Measurements from ENCODE around the gene SPOCK2.
A peak's percentile ranks its signal among the peaks of the same experiment; 100 is the strongest.

Gene SPOCK2

GRCh38 chr10:72068901-72069446, 19.4 kb downstream of the SPOCK2 start (continued):
- TF ChIP-seq PATZ1 (tag by site-specific recombination; IDR thresholded peaks at IDR 0.05) (peak; percentile 75), ZBTB6 (tag by site-specific recombination; IDR thresholded peaks at IDR 0.05) (no peak), ZNF701 (tag by site-specific recombination; IDR thresholded peaks at IDR 0.05) (no peak), PRDM4 (tag by site-specific recombination; IDR thresholded peaks at IDR 0.05) (no peak), ZNF791 (tag by site-specific recombination; IDR thresholded peaks at IDR 0.05) (no peak), ZNF239 (tag by site-specific recombination; IDR thresholded peaks at IDR 0.05) (no peak), ZNF677 (tag by site-specific recombination; IDR thresholded peaks at IDR 0.05) (no peak), ZNF549 (tag by site-specific recombination; IDR thresholded peaks at IDR 0.05) (no peak), ZNF19 (tag by site-specific recombination; IDR thresholded peaks at IDR 0.05; ENCODE audit: low read depth) (no peak), ZNF148 (tag by site-specific recombination; IDR thresholded peaks at IDR 0.05; ENCODE audit: borderline replicate concordance) (no peak), TSHZ1 (tag by site-specific recombination; IDR thresholded peaks at IDR 0.05; ENCODE audit: borderline replicate concordance) (peak; percentile 76; the same call in 1 of the 2 replicates), ZNF202 (tag by site-specific recombination; IDR thresholded peaks at IDR 0.05; ENCODE audit: borderline replicate concordance) (no peak), GLI2 (tag by site-specific recombination; IDR thresholded peaks at IDR 0.05; ENCODE audit: borderline replicate concordance, low read depth) (no peak), ZFP37 (tag by site-specific recombination; IDR thresholded peaks at IDR 0.05) (peak; percentile 28; the same call in 1 of the 2 replicates), ZNF76 (tag by site-specific recombination; IDR thresholded peaks at IDR 0.05; ENCODE audit: borderline replicate concordance, low read depth) (no peak), ZNF169 (tag by site-specific recombination; IDR thresholded peaks at IDR 0.05) (no peak), ZNF785 (tag by site-specific recombination; IDR thresholded peaks at IDR 0.05) (no peak), ZNF157 (tag by site-specific recombination; IDR thresholded peaks at IDR 0.05) (no peak), ZNF610 (tag by site-specific recombination; IDR thresholded peaks at IDR 0.05; ENCODE audit: borderline replicate concordance) (no peak), ZNF501 (tag by site-specific recombination; IDR thresholded peaks at IDR 0.05) (no peak), BCL11A (tag by site-specific recombination; IDR thresholded peaks at IDR 0.05; ENCODE audit: low read depth) (no peak), ZNF214 (tag by site-specific recombination; IDR thresholded peaks at IDR 0.05; ENCODE audit: borderline replicate concordance) (no peak), MYNN (tag by site-specific recombination; IDR thresholded peaks at IDR 0.05; ENCODE audit: borderline replicate concordance) (0 out of 2 replicates have a peak, but pooled peaks have one; percentile 12), ZNF624 (tag by site-specific recombination; IDR thresholded peaks at IDR 0.05) (no peak), ZNF658 (tag by site-specific recombination; IDR thresholded peaks at IDR 0.05) (no peak), ZNF555 (tag by site-specific recombination; conservative IDR thresholded peaks at IDR 0.05) (no peak), ZNF560 (tag by site-specific recombination; IDR thresholded peaks at IDR 0.05; ENCODE audit: borderline replicate concordance) (no peak), ZNF561 (tag by site-specific recombination; IDR thresholded peaks at IDR 0.05; ENCODE audit: borderline replicate concordance) (no peak)
